ENCODE results near the gene CHCHD5. TPM values are rescaled to one million over a fixed set of nuclear protein-coding genes. Genes with fewer than 3 reads are reported as not detected.

CHCHD5 gene, protein sequence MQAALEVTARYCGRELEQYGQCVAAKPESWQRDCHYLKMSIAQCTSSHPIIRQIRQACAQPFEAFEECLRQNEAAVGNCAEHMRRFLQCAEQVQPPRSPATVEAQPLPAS
- 19.3 and 43.5 TPM in 2 replicates for total RNA-seq

DNA sequence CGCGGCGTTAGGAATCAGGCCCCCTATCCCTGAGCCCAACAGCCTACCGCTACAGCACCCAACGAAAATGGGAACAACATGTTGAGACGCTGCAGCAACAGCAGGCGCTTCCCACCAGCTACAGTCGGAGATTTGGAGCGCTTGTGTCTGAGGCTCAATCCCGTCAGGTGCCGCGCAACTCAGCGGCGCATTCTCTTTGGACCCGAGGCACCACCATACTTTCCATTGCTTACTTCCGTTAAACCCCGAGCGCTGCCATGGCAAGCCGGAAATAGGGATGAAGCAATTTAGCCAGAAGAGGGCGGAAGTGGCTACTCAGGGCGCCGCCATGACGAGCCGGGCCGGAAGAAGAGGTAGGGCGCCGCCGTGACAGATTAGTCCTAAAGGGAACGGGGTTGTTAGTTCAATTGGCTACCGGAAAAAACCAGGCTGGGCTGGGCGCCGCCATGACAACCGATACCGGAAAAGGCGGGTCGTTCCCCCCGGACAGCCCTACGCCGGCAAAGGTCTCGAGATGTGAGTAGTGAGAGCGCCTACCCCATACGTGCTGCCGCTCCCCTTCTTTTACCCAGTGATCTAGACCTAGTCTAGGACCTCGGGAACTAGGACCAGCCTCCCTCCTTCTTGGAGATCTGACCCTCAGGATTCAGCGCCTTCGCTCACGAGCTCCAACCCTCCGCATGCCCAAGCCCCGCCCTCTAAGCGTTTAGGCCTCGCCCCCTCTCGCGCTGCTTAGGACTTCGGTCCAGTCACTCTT lies at the start of gene CHCHD5:
Gene CHCHD5, plus strand, starts transcription at position 476 of the 757 bp plus-strand sequence. Its CDS starts 39 bp downstream, at position 515.

DNA sequence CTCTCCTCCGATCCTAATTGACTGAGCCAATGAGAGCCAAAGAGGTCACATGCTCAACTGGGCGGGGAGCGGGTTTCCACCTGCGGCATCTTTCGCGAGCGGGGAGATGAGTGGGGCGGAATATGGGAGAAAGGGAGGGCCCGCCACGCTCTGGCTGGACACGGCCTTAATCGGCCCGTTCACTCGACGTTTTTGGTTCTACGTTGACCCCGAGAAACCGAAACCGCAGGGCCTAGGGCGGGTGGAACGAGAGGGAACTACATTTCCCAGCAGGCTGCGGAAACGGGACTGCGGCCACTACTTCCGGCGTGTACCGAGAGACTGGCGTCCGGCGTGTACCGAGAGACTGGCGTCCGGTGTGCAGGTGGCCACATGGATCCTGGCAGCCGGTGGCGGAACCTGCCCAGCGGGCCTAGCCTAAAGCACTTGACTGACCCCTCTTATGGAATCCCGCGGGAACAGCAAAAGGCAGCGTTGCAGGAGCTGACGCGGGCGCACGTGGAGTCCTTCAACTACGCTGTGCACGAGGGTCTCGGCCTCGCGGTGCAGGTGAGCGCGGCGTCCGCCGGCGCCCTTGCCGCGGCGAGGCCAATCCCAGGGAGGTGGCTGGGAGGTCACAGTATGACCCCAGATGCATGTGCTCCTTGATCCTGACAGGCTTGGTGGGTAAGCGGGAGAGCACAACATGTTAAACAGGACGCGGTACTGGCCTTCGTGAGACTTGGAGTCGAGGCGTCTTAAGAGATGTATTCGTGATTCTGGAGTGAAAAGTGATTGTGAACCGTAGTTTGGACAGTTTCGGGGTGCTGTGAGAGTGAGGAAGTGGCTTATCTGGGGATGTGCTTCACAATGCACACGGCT lies 42.1 kb upstream of the CHCHD5 start, which contains the start of gene POLR1B:
Gene POLR1B, plus strand, starts transcription at position 343 of the 861 bp plus-strand sequence. Its CDS starts 30 bp downstream, at position 373.

Other genes with a start within 250 kb of the CHCHD5 start
- 1.4 and 1.8 TPM in 2 replicates for gene RGPD8, start 151.0 kb upstream of the CHCHD5 start, total RNA-seq
- gene TTL, start 102.5 kb upstream of the CHCHD5 start, total RNA-seq = 42.4 and 48.4 TPM in 2 replicates
- gene POLR1B, start 42.1 kb upstream of the CHCHD5 start, total RNA-seq = 9.2 and 11.3 TPM in 2 replicates
- 226 and 235 TPM in 2 replicates for gene SLC20A1, start 61.3 kb downstream of the CHCHD5 start, total RNA-seq
- gene NT5DC4, start 136.4 kb downstream of the CHCHD5 start, total RNA-seq = not detected in 2 replicates
- gene CKAP2L, start 180.0 kb downstream of the CHCHD5 start, total RNA-seq = 4.0 and 7.6 TPM in 2 replicates
- gene IL1A, start 199.9 kb downstream of the CHCHD5 start, total RNA-seq = under 0.01 TPM in 1 of 2 replicates, not detected in the other